HG03460 (cell line): ENCODE measurements around the gene SPTB.

Source experiments
- ATAC-seq: cut with Tn5 transposase; IDR thresholded peaks from one replicate; pipeline ENCODE4 v1.9.1; 2021; ENCODE audit not compliant: unreplicated experiment

The SPTB gene

GRCh38 chr14:64792871-64793560 lies 86.7 kb downstream of the SPTB start:
- ATAC-seq, result no peak

GRCh38 chr14:64792231-64792630 lies 87.5 kb downstream of the SPTB start:
- ATAC-seq, result no peak

GRCh38 chr14:64790478-64790877 lies 89.2 kb downstream of the SPTB start:
- ATAC-seq, result no peak

- ATAC-seq, result no peak
Observed at GRCh38 chr14:64789696-64790095, 90.0 kb downstream of the SPTB start.

- ATAC-seq, result no peak
Observed at GRCh38 chr14:64788706-64789105, 91.0 kb downstream of the SPTB start.

GRCh38 chr14:64787619-64788018 lies 92.1 kb downstream of the SPTB start:
- no peak for ATAC-seq

GRCh38 chr14:64786296-64787149 lies 93.2 kb downstream of the SPTB start:
- no peak for ATAC-seq

- ATAC-seq, result no peak
Observed at GRCh38 chr14:64784006-64784405, 95.7 kb downstream of the SPTB start.

GRCh38 chr14:64782196-64782595 lies 97.5 kb downstream of the SPTB start:
- no peak for ATAC-seq

- no peak for ATAC-seq
Observed at GRCh38 chr14:64779472-64779871, 100.2 kb downstream of the SPTB start.

- ATAC-seq, result no peak
Observed at GRCh38 chr14:64778104-64778754, 101.5 kb downstream of the SPTB start.

- no peak for ATAC-seq
Observed at GRCh38 chr14:64777461-64777860, 102.2 kb downstream of the SPTB start.

GRCh38 chr14:64775081-64775777 lies 104.5 kb downstream of the SPTB start:
- ATAC-seq, result no peak

- no peak for ATAC-seq
Observed at GRCh38 chr14:64774272-64774671, 105.4 kb downstream of the SPTB start.

- no peak for ATAC-seq
Observed at GRCh38 chr14:64773577-64773976, 106.1 kb downstream of the SPTB start.

GRCh38 chr14:64773046-64773445 lies 106.7 kb downstream of the SPTB start:
- no peak for ATAC-seq

GRCh38 chr14:64772397-64772950 lies 107.2 kb downstream of the SPTB start:
- no peak for ATAC-seq

GRCh38 chr14:64771161-64771560 lies 108.5 kb downstream of the SPTB start:
- ATAC-seq, result no peak

GRCh38 chr14:64770751-64771150 lies 109.0 kb downstream of the SPTB start:
- ATAC-seq, result no peak

- no peak for ATAC-seq
Observed at GRCh38 chr14:64769096-64770020, 110.3 kb downstream of the SPTB start.
